Measurements from ENCODE around the gene CSMD2. TPM values are rescaled to one million over a fixed set of nuclear protein-coding genes. Genes with fewer than 3 reads are reported as not detected.

CSMD2 gene
- total and polyA plus RNA-seq, 2 experiments from 2014 or later, result 5.3 to 16.6 TPM

GRCh38 chr1:34199927-34200326 lies 34.9 kb upstream of the CSMD2 start (continued):
- TF ChIP-seq ZNF331 (CRISPR knock-in tag; IDR thresholded peaks at IDR 0.05; ENCODE audit: low read depth) (no peak), CREB1 (CRISPR knock-in tag; IDR thresholded peaks at IDR 0.05; ENCODE audit: low read depth) (no peak), REST (IDR thresholded peaks at IDR 0.05; ENCODE audit: unreplicated experiment) (no peak), POLR2AphosphoS5 (IDR thresholded peaks at IDR 0.05; ENCODE audit: low read depth) (no peak), CTCF (conservative IDR thresholded peaks at IDR 0.05; ENCODE audit: low read depth in 2 of 2) (no peak)

GRCh38 chr1:34192621-34193020 lies 27.6 kb upstream of the CSMD2 start:
- DNase-seq (ENCODE audit: low spot score) (peak; percentile 44), ATAC-seq (no peak)
- no peak overlapping the region for H3K4me3 ChIP-seq
- no peak overlapping the region for H3K4me3 Mint-ChIP-seq
- H2AFZ ChIP-seq, result no peak overlapping the region
- peaks cover 8% of the 10 kb centered on the region for H3K27me3 Mint-ChIP-seq (ENCODE audit: insufficient read depth, low read depth, poor library complexity)
- peaks cover 21% of the 10 kb centered on the region for H3K36me3 Mint-ChIP-seq (ENCODE audit: low read depth)
- peaks cover 31% of the 10 kb centered on the region for H3K4me1 Mint-ChIP-seq
- H3K9me2 ChIP-seq (ENCODE audit: insufficient read depth), result no peaks in the 10 kb centered on the region
- H3K27ac ChIP-seq (ENCODE audit: low read depth), result no peak overlapping the region
- H3K4me1 ChIP-seq (ENCODE audit: insufficient read depth), result peaks cover 27% of the 10 kb centered on the region
- peaks cover 8% of the 10 kb centered on the region; the same call in 1 of the 2 replicates for H3F3A ChIP-seq (replicated peaks; ENCODE audit: low read depth)
- no peaks in the 10 kb centered on the region for H4K20me1 ChIP-seq (replicated peaks; ENCODE audit: insufficient read depth)
- H3K36me3 ChIP-seq (ENCODE audit: insufficient read depth), result no peaks in the 10 kb centered on the region; the same call in 1 of the 2 replicates
- H3K79me2 ChIP-seq (replicated peaks; ENCODE audit: insufficient read depth), result no peaks in the 10 kb centered on the region
- no peak for TF ChIP-seq EZH2phosphoT487 (IDR thresholded peaks at IDR 0.05; ENCODE audit: unreplicated experiment)
- no peak for TF ChIP-seq NANOG (IDR thresholded peaks at IDR 0.05; ENCODE audit: borderline replicate concordance)
- TF ChIP-seq JUNB (IDR thresholded peaks at IDR 0.05; ENCODE audit: unreplicated experiment), result no peak
- no peak for TF ChIP-seq CTCF (conservative IDR thresholded peaks at IDR 0.05; ENCODE audit: low read depth in 2 of 2)
- no peak for TF ChIP-seq EZH2 (IDR thresholded peaks at IDR 0.05; ENCODE audit: low read depth, unreplicated experiment)
- H3K9me3 Mint-ChIP-seq, result peaks cover 16% of the 10 kb centered on the region
- H3K4me2 ChIP-seq, result peak overlapping the region; percentile 49
- no peaks in the 10 kb centered on the region for H3K27me3 ChIP-seq (ENCODE audit: insufficient read depth)
- no peak overlapping the region for H3K27ac Mint-ChIP-seq
